IMR-90 (cell line): ENCODE results near the gene NRP2. TPM values are rescaled to one million over a fixed set of nuclear protein-coding genes. Genes with fewer than 3 reads are reported as not detected.

Experiments used
- ATAC-seq: fragments of 200-7000 bp; cut with Tn5 transposase; 2 replicates; pipeline ENCODE4 v1.9.1; 2020; ENCODE audit warnings: low read depth, mild to moderate bottlenecking, moderate library complexity
- BruUV-seq: library from RNA; stranded (reverse); fragments of 400-500 nt; replicated peaks from 2 replicates; lab custom pipeline; 2021; lab: Mats Ljungman, UMichigan
- CTCF ChIA-PET: fragments of 300-600 bp; formaldehyde crosslinking; extraction: SDS; loops from one replicate; lab custom pipeline; 2021; ENCODE audit warnings: antibody characterized with exemption; lab: Yijun Ruan, JAX
- POLR2A ChIA-PET: fragments of 300-600 bp; sonication (Branson Sonifier 250); formaldehyde crosslinking; loops from one replicate; lab custom pipeline; 2022; ENCODE audit warnings: antibody characterized with exemption; ENCODE audit not compliant: unreplicated experiment; lab: Charles Lee
- DNase-seq: peaks from one replicate; pipeline ENCODE4 v3.0.0; 2013
- H2AFZ ChIP-seq: replicated peaks from 2 replicates; pipeline ENCODE3; 2013; ENCODE audit warnings: low read length, mild to moderate bottlenecking; ENCODE audit not compliant: poor library complexity
- H2AK5ac ChIP-seq: 2 replicates; pipeline ENCODE4 v1.6.1; 2013; ENCODE audit warnings: low read depth, low read length, inconsistent platforms
- H2AK9ac ChIP-seq: replicated peaks from 2 replicates; pipeline ENCODE3; 2013; ENCODE audit warnings: mild to moderate bottlenecking, low read depth, low read length, moderate library complexity; ENCODE audit not compliant: poor library complexity
- H2BK120ac ChIP-seq: 2 replicates; pipeline ENCODE4 v1.6.1; 2013; ENCODE audit warnings: low read depth, low read length, inconsistent platforms
- H2BK15ac ChIP-seq: 3 replicates; pipeline ENCODE4 v1.6.1; 2013; ENCODE audit warnings: low read depth, low read length, inconsistent platforms
- H2BK20ac ChIP-seq: 2 replicates; pipeline ENCODE4 v1.6.1; 2013; ENCODE audit warnings: low read depth, mild to moderate bottlenecking, inconsistent platforms, low read length, moderate library complexity
- H2BK5ac ChIP-seq: 2 replicates; pipeline ENCODE4 v1.6.1; 2013; ENCODE audit warnings: mild to moderate bottlenecking, low read depth, low read length, inconsistent platforms; ENCODE audit not compliant: poor library complexity, severe bottlenecking
- H3K14ac ChIP-seq: replicated peaks from 2 replicates; pipeline ENCODE4 v1.6.1; 2013; ENCODE audit warnings: low read depth, low read length, inconsistent platforms
- H3K18ac ChIP-seq: 2 replicates; pipeline ENCODE4 v1.6.1; 2013; ENCODE audit warnings: low read depth, low read length, control low read depth
- H3K23ac ChIP-seq: 2 replicates; pipeline ENCODE4 v1.6.1; 2013; ENCODE audit warnings: low read depth, low read length, inconsistent platforms
- H3K27ac ChIP-seq: 2 replicates; pipeline ENCODE4 v1.5.1; 2013; ENCODE audit warnings: mild to moderate bottlenecking, control low read depth, low read length; ENCODE audit not compliant: insufficient read depth
- H3K27me3 ChIP-seq: 2 replicates; pipeline ENCODE4 v1.6.1; 2013; ENCODE audit warnings: low read length; ENCODE audit not compliant: control insufficient read depth, insufficient read depth
- H3K36me3 ChIP-seq: 2 replicates; pipeline ENCODE4 v1.6.1; 2013; ENCODE audit warnings: low read length, mixed read lengths; ENCODE audit not compliant: control insufficient read depth, insufficient read depth
- H3K4ac ChIP-seq: 2 replicates; pipeline ENCODE4 v1.6.1; 2013; ENCODE audit warnings: low read depth, low read length, inconsistent platforms
- H3K4me1 ChIP-seq: 2 replicates; pipeline ENCODE4 v1.6.1; 2013; ENCODE audit warnings: low read length, mixed read lengths; ENCODE audit not compliant: control insufficient read depth, insufficient read depth
- H3K4me2 ChIP-seq: 2 replicates; pipeline ENCODE4 v1.6.1; 2013; ENCODE audit warnings: low read depth, mild to moderate bottlenecking, control low read depth, low read length, moderate library complexity
- H3K4me3 ChIP-seq: 2 replicates; pipeline ENCODE4 v1.5.1; 2013; ENCODE audit warnings: low read depth, mild to moderate bottlenecking, control low read depth, low read length, moderate library complexity; ENCODE audit not compliant: insufficient read depth
- H3K56ac ChIP-seq: 2 replicates; pipeline ENCODE4 v1.6.1; 2013; ENCODE audit warnings: low read length, inconsistent platforms; ENCODE audit not compliant: insufficient read depth; ENCODE audit errors: extremely low read depth
- H3K79me1 ChIP-seq, 2 experiments: 2 replicates each; pipeline ENCODE4 v1.6.1; 2013; ENCODE audit warnings: low read length in 2 of 2, inconsistent platforms in 1 of 2, low read depth in 1 of 2
- H3K9ac ChIP-seq: 2 replicates; pipeline ENCODE4 v1.6.1; 2013; ENCODE audit warnings: low read depth, low read length, control low read depth
- H3K9me1 ChIP-seq: 2 replicates; pipeline ENCODE4 v1.6.1; 2013; ENCODE audit warnings: low read length, inconsistent platforms; ENCODE audit not compliant: insufficient read depth
- H3K9me3 ChIP-seq: 2 replicates; pipeline ENCODE4 v1.6.1; 2013; ENCODE audit warnings: low read length; ENCODE audit not compliant: control insufficient read depth, insufficient read depth
- H4K20me1 ChIP-seq: 2 replicates; pipeline ENCODE4 v1.6.1; 2013; ENCODE audit warnings: low read length, inconsistent platforms; ENCODE audit not compliant: insufficient read depth
- H4K5ac ChIP-seq: 2 replicates; pipeline ENCODE4 v1.6.1; 2013; ENCODE audit warnings: mild to moderate bottlenecking, low read depth, low read length, control low read depth
- H4K8ac ChIP-seq, 2 experiments: 2 replicates each; pipeline ENCODE4 v1.6.1; 2013; ENCODE audit warnings: low read depth in 2 of 2, low read length in 2 of 2, control low read depth in 1 of 2, inconsistent platforms in 1 of 2
- H4K91ac ChIP-seq: 2 replicates; pipeline ENCODE4 v1.6.1; 2013; ENCODE audit warnings: low read depth, low read length, inconsistent platforms; ENCODE audit not compliant: insufficient read depth
- CEBPB ChIP-seq: IDR thresholded peaks from 2 replicates; pipeline ENCODE4 v1.6.1; 2012; ENCODE audit warnings: low read depth, low read length, improper control_type of control experiment
- CHD1 ChIP-seq: IDR thresholded peaks from 2 replicates; pipeline ENCODE4 v1.6.1; 2012; ENCODE audit warnings: low read depth, low read length, improper control_type of control experiment
- FOS ChIP-seq: fragments of 150-350 bp; IDR thresholded peaks from 2 replicates; pipeline ENCODE4 v1.6.1; 2016; ENCODE audit warnings: low read depth, low read length
- MAFK ChIP-seq: IDR thresholded peaks from 2 replicates; pipeline ENCODE4 v1.6.1; 2012; ENCODE audit warnings: low read depth, low read length, improper control_type of control experiment
- MAZ ChIP-seq: IDR thresholded peaks from 2 replicates; pipeline ENCODE4 v1.6.1; 2012; ENCODE audit warnings: low read depth, mild to moderate bottlenecking, low read length, improper control_type of control experiment, moderate library complexity, borderline replicate concordance
- NFE2L2 ChIP-seq: fragments of 150-350 bp; IDR thresholded peaks from 2 replicates; pipeline ENCODE4 v1.6.1; 2016; ENCODE audit warnings: low read depth, mild to moderate bottlenecking, low read length
- POLR2A ChIP-seq: IDR thresholded peaks from 2 replicates; pipeline ENCODE4 v1.6.1; 2012; ENCODE audit warnings: mild to moderate bottlenecking, low read depth, low read length
- RCOR1 ChIP-seq: IDR thresholded peaks from 2 replicates; pipeline ENCODE4 v1.6.1; 2012; ENCODE audit warnings: mild to moderate bottlenecking, low read length, improper control_type of control experiment; ENCODE audit not compliant: insufficient replicate concordance
- RFX5 ChIP-seq: IDR thresholded peaks from 2 replicates; pipeline ENCODE4 v1.8.0; 2012; ENCODE audit warnings: low read depth, mild to moderate bottlenecking, low read length, moderate library complexity
- WGBS, 2 experiments: methylation state at CpG; one replicate each; pipeline versions ENCODE4 v1.1.5 to v1.1.7; 2013; ENCODE audit warnings: missing lambda C conversion rate in 2 of 2; ENCODE audit not compliant: insufficient read length in 1 of 2; ENCODE audit errors: extremely low coverage in 2 of 2; 5-methylcytosine and 5-hydroxymethylcytosine counted together
- dilution Hi-C: fragments of 300-500 bp; cut with HindIII; formaldehyde crosslinking; loops from one replicate; pipeline ENCODE4 v1.14.3; 2018; ENCODE audit warnings: low sequenced_read_pairs; ENCODE audit not compliant: unreplicated experiment
- in situ Hi-C: fragments of 300-500 bp; cut with MboI; formaldehyde crosslinking; loops from 3 replicates; pipeline ENCODE4 v1.14.3; 2019; ENCODE audit warnings: low sequenced_read_pairs, inconsistent platforms, mixed read lengths
- intact Hi-C: fragments of 100-400 bp; cut with micrococcal nuclease; formaldehyde crosslinking; loops from 2 replicates; pipeline ENCODE4 v1.10.0; 2022
- polyA plus RNA-seq, 3 experiments: library from polyadenylated mRNA; depleted of rRNA; stranded (reverse); fragments of >200 nt; gene quantifications; 2 replicates each; pipeline ENCODE4 v1.2.3, GENCODE V29; 2012; ENCODE audit warnings: low replicate concordance in 1 of 3
- total RNA-seq: library from RNA; depleted of rRNA; stranded (reverse); fragments of >200 nt; gene quantifications from 2 replicates; pipeline ENCODE4 v1.2.3, GENCODE V29; 2012
- TF ChIP-seq, protein P1 (sequence below): fragments of 150-350 bp; IDR thresholded peaks from 2 replicates; pipeline ENCODE4 v1.6.1; 2016; ENCODE audit warnings: low read depth, mild to moderate bottlenecking, low read length, moderate library complexity, borderline replicate concordance
- TF ChIP-seq, protein P2 (sequence below): fragments of 150-350 bp; IDR thresholded peaks from 2 replicates; pipeline ENCODE4 v1.6.1; 2017; ENCODE audit warnings: mild to moderate bottlenecking, antibody characterized with exemption, low read length, low read depth

Gene NRP2
- total and polyA plus RNA-seq, 2 of the 4 experiments (the other 2 are of a cell fraction): 46.4 to 51.3 TPM

- WGBS, 2 experiments: no CpG with 5 or more reads among the region's 1 CpG
- Histone ChIP-seq H3K18ac (no peak overlapping the region; the same call in 1 of the 2 replicates), H2BK20ac (no peak overlapping the region), H4K20me1 (0 out of 2 replicates have a peak, but pooled peaks cover 5% of the 10 kb centered on the region), H3K4me1 (peaks cover 26% of the 10 kb centered on the region), H3K27me3 (peaks cover 8% of the 10 kb centered on the region), H3K23ac (no peak overlapping the region), H2AK5ac (no peak overlapping the region), H4K5ac (no peak overlapping the region), H3K4ac (no peak overlapping the region), H2BK15ac (no peak overlapping the region), H3K56ac (no peak overlapping the region), H3K4me2 (no peak overlapping the region), H3K79me1 (no peaks in the 10 kb centered on the region), H2BK5ac (no peak overlapping the region), H4K91ac (no peak overlapping the region), H2AK9ac (no peak overlapping the region), H3K9me1 (peaks cover 11% of the 10 kb centered on the region), H3K9ac (no peak overlapping the region), H3K36me3 (peaks cover 15% of the 10 kb centered on the region), H3K14ac (no peak overlapping the region), H3K9me3 (no peaks in the 10 kb centered on the region), H2BK120ac (no peak overlapping the region), H3K4me3 (no peak overlapping the region), H3K27ac (no peak overlapping the region), H4K8ac (no peak overlapping the region), H2AFZ (no peak overlapping the region)
- TF ChIP-seq MAFK (no peak), CEBPB (no peak), MAZ (no peak), NFE2L2 (no peak), FOS (no peak), CHD1 (no peak), RCOR1 (no peak), RFX5 (no peak), POLR2A (no peak)
- TF ChIP-seq, protein P1, sequence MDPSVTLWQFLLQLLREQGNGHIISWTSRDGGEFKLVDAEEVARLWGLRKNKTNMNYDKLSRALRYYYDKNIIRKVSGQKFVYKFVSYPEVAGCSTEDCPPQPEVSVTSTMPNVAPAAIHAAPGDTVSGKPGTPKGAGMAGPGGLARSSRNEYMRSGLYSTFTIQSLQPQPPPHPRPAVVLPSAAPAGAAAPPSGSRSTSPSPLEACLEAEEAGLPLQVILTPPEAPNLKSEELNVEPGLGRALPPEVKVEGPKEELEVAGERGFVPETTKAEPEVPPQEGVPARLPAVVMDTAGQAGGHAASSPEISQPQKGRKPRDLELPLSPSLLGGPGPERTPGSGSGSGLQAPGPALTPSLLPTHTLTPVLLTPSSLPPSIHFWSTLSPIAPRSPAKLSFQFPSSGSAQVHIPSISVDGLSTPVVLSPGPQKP: no peak
- TF ChIP-seq, protein P2, sequence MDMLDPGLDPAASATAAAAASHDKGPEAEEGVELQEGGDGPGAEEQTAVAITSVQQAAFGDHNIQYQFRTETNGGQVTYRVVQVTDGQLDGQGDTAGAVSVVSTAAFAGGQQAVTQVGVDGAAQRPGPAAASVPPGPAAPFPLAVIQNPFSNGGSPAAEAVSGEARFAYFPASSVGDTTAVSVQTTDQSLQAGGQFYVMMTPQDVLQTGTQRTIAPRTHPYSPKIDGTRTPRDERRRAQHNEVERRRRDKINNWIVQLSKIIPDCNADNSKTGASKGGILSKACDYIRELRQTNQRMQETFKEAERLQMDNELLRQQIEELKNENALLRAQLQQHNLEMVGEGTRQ: no peak
- no peak for ATAC-seq
- ChIA-PET POLR2A (no interaction called here), CTCF (no interaction called here)
- intact Hi-C loops: no loop called here
- in situ Hi-C loops: loop anchor here (10.0 kb wide), 1 partner anchor 111 kb away; no protein-coding TSS in a partner anchor
- dilution Hi-C loops: no loop called here
- no TSS peak for BruUV-seq
- DNase-seq: no peak
Measured at GRCh38 chr2:205773989-205774388, 91.7 kb downstream of the NRP2 start.
